ENCODE measurements around the gene PPP1CA. TPM values are rescaled to one million over a fixed set of nuclear protein-coding genes. Genes with fewer than 3 reads are reported as not detected.

PPP1CA gene
- total RNA-seq, 2 experiments from 2014 or later = 261 to 267 TPM

GRCh38 chr11:67365736-67366444, 35.8 kb downstream of the PPP1CA start:
- no peak for DNase-seq
- CTCF ChIA-PET = interaction anchor here (0.8 to 4.1 kb wide), 4 partner anchors 10 to 17 kb away, joined by 3 to 15 read pairs (median 8); no protein-coding TSS in a partner anchor
- Mint-ChIP-seq H3K9me3 (no peaks in the 10 kb centered on the region), H3K36me3 (no peaks in the 10 kb centered on the region), H3K27ac (no peak overlapping the region), H3K4me3 (no peak overlapping the region), H3K4me1 (ENCODE audit: low read depth) (peaks cover 51% of the 10 kb centered on the region), H3K27me3 (no peaks in the 10 kb centered on the region)
- POLR2A ChIA-PET = no interaction called here
- intact Hi-C loops (cut with micrococcal nuclease) = no loop called here

GRCh38 chr11:67364783-67365722, 36.6 kb downstream of the PPP1CA start:
- ChIA-PET POLR2A (interaction anchor here (0.7 kb wide), 1 partner anchor 11 kb away, joined by 3 read pairs; no protein-coding TSS in a partner anchor), CTCF (interaction anchor here (0.8 to 4.1 kb wide), 4 partner anchors 9 to 18 kb away, joined by 3 to 15 read pairs (median 8); no protein-coding TSS in a partner anchor)
- intact Hi-C loops (cut with micrococcal nuclease) = no loop called here
- no peak for DNase-seq
- no peak overlapping the region for H3K27ac Mint-ChIP-seq
- H3K27me3 Mint-ChIP-seq = no peaks in the 10 kb centered on the region
- H3K4me3 Mint-ChIP-seq = no peak overlapping the region
- H3K9me3 Mint-ChIP-seq = no peaks in the 10 kb centered on the region
- H3K36me3 Mint-ChIP-seq = no peaks in the 10 kb centered on the region
- H3K4me1 Mint-ChIP-seq (ENCODE audit: low read depth) = peaks cover 45% of the 10 kb centered on the region

DNA sequence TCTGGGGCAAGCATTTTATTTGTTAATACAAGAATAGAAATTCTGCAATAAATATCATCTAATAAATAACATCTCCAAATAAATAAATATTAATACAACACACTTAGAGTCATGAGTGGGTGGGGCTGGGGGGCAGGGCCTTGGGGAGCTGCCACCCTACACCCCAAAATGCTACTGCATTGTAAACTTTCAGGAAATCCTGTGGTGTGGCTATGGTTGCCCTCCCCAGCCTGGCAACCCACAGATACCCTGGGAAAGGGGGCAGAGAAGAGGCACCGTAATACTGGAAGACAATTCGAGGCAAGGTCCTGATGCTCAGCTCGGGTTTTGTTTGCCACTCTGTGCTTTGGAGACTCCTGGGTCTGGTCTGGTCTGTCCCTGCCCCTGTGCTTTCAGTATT, 37.5 kb downstream of the PPP1CA start:
- H3K4me3 Mint-ChIP-seq = no peak overlapping the region
- H3K9me3 Mint-ChIP-seq = no peaks in the 10 kb centered on the region
- H3K36me3 Mint-ChIP-seq = no peaks in the 10 kb centered on the region
- POLR2A ChIA-PET = no interaction called here
- H3K27me3 Mint-ChIP-seq = no peaks in the 10 kb centered on the region
- H3K27ac Mint-ChIP-seq = no peak overlapping the region
- no peak for DNase-seq
- intact Hi-C loops (cut with micrococcal nuclease) = no loop called here
- H3K4me1 Mint-ChIP-seq (ENCODE audit: low read depth) = peaks cover 37% of the 10 kb centered on the region
- CTCF ChIA-PET = interaction anchor here (1.0 to 16.1 kb wide), 5 partner anchors 8 to 100 kb away, joined by 3 to 995 read pairs (median 15); partner anchors contain the start of gene CLCF1

DNA sequence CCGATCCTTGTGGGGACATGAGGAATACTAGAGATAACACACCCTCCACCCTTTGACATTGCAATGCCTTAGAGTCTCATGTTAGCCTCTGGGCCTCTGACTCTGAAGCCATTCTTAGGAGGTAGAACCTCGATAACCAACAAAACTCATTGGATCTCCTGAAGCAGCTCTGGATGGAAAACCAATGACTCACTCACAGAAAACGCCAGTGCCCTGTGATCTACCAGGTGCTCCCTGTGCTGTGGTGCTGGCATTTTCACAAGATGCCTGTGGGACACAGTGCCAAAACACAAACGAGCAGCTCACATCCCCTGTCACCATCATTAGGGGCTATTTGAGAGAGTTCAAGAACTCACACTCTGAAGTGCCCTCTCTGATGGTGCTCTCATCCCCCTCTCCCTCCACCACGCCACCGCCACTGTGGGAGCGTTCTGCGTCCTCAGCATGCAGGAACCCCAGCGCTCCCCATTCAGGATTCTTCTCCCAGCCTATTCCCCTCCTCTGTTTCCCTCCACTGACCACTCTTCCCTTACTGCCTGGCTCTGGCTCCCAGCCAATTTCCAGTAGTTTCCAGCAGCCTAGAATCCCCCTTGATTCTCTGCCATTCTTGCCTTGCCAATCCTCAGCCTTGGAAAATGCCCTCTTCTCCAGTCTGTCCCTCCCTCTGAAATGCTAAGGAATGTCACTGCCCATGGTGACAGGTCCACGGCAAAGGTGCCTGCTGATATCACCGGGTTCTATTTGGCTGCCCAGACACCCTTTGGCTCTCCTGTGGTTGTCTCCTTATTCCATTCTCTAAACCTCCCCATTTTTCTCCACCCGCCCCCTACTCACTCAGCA, 43.6 kb downstream of the PPP1CA start:
- no peak for DNase-seq
- no peak overlapping the region for H3K27ac Mint-ChIP-seq
- ChIA-PET CTCF (interaction anchor here (0.6 to 16.1 kb wide), 7 partner anchors 13 to 225 kb away, joined by 3 to 995 read pairs (median 3); partner anchors contain the start of genes CLCF1, GSTP1 and RPS6KB2), POLR2A (interaction anchor here (3.5 kb wide), 1 partner anchor 24 kb away, joined by 12 read pairs; no protein-coding TSS in a partner anchor)
- H3K4me3 Mint-ChIP-seq = no peak overlapping the region
- H3K9me3 Mint-ChIP-seq = no peaks in the 10 kb centered on the region
- H3K27me3 Mint-ChIP-seq = no peaks in the 10 kb centered on the region
- no peaks in the 10 kb centered on the region for H3K36me3 Mint-ChIP-seq
- intact Hi-C loops (cut with micrococcal nuclease) = loop anchor here (1.0 to 10.0 kb wide), 3 partner anchors 15 to 403 kb away; partner anchors contain the start of genes CLCF1 and PC
- H3K4me1 Mint-ChIP-seq (ENCODE audit: low read depth) = peaks cover 28% of the 10 kb centered on the region

DNA sequence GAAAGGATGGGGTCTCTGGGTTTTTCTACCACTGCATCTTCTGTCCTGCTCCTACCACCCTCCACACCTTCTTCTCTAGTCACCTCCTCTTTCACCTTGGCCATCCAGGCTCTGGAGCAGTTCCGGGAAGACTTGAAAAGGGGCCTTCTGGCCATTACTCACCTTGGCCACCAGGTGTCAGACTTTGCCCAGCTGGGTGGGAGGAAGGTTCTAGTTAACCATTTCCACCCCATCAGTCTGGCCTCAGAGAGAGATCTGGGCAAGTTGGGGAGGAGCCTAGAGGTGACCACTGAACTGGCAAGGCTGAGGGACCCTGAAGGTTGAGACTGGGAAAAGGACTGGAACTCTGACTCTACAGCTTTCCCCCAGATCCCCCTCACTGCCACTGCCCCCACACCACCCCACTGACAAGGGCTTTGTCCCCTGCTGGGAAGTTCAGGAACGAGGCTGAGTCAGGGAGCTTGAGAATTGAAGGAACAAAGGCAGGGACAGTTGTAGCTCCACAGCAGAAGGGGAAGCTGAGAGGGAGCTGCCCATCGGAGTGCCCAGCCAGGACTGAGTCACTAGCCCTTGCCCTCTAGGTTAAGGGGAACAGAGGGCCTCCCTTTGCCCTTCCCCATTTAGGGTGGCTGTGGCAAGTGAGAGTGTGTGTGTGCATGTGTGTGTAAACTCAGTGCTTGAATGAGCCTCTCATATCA, 44.6 kb downstream of the PPP1CA start:
- peaks cover 30% of the 10 kb centered on the region for H3K4me1 Mint-ChIP-seq (ENCODE audit: low read depth)
- CTCF ChIA-PET = interaction anchor here (0.7 to 16.1 kb wide), 22 partner anchors 8 to 642 kb away, joined by 3 to 995 read pairs (median 4); partner anchors contain the start of genes CLCF1, GSTP1, PITPNM1 and PPP1CA
- H3K36me3 Mint-ChIP-seq = no peaks in the 10 kb centered on the region
- peak overlapping the region; percentile 75 for H3K27ac Mint-ChIP-seq
- intact Hi-C loops (cut with micrococcal nuclease) = loop anchor here (1.0 to 10.0 kb wide), 3 partner anchors 16 to 402 kb away; partner anchors contain the start of genes CLCF1 and PC
- no peaks in the 10 kb centered on the region for H3K27me3 Mint-ChIP-seq
- peak overlapping the region; percentile 37 for H3K4me3 Mint-ChIP-seq
- H3K9me3 Mint-ChIP-seq = no peaks in the 10 kb centered on the region
- POLR2A ChIA-PET = interaction anchor here (1.0 to 3.5 kb wide), 3 partner anchors 15 to 83 kb away, joined by 3 to 12 read pairs (median 4); no protein-coding TSS in a partner anchor
- peak; percentile 80 for DNase-seq

DNA sequence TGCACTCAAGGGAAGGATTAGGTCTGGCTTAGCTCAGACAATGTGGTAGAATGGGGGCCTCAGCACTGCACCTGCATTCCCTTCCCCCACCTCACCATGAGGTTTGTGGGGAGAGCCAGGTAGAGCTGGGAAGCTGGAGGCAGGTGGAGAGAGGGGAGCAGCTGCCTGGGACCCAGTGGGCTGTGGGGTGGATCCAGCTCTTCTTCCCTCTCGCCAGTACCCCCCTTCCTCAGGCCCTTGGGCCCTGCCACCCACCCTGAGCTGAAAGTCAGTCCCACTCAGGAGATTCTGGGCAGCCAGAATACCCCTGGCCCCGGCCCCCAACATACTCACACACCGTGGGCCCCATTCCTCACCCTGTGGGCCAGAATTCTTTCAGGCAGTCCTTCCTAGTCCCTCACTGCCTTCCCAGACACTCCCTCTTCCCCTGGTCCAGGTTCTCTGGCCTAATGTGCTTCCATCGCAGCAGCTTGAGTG, 45.2 kb downstream of the PPP1CA start:
- H3K27ac Mint-ChIP-seq = peak overlapping the region; percentile 75
- DNase-seq = no peak
- peaks cover 34% of the 10 kb centered on the region for H3K4me1 Mint-ChIP-seq (ENCODE audit: low read depth)
- no peaks in the 10 kb centered on the region for H3K27me3 Mint-ChIP-seq
- H3K9me3 Mint-ChIP-seq = no peaks in the 10 kb centered on the region
- no peaks in the 10 kb centered on the region for H3K36me3 Mint-ChIP-seq
- peak overlapping the region; percentile 37 for H3K4me3 Mint-ChIP-seq
- CTCF ChIA-PET = interaction anchor here (0.6 to 16.1 kb wide), 20 partner anchors 9 to 642 kb away, joined by 3 to 995 read pairs (median 4); partner anchors contain the start of genes CDK2AP2, CLCF1, PITPNM1 and PPP1CA
- intact Hi-C loops (cut with micrococcal nuclease) = loop anchor here (2.0 to 10.0 kb wide), 2 partner anchors 16 to 402 kb away; partner anchors contain the start of genes CLCF1 and PC
- POLR2A ChIA-PET = interaction anchor here (1.0 to 3.5 kb wide), 3 partner anchors 14 to 83 kb away, joined by 3 to 12 read pairs (median 4); no protein-coding TSS in a partner anchor

- CTCF ChIA-PET = interaction anchor here (0.6 to 16.1 kb wide), 13 partner anchors 10 to 643 kb away, joined by 3 to 995 read pairs (median 3); partner anchors contain the start of genes CDK2AP2, CLCF1, PPP1CA and RAD9A
- H3K4me1 Mint-ChIP-seq (ENCODE audit: low read depth) = peaks cover 39% of the 10 kb centered on the region
- H3K27ac Mint-ChIP-seq = peak overlapping the region; percentile 67
- no peaks in the 10 kb centered on the region for H3K27me3 Mint-ChIP-seq
- H3K4me3 Mint-ChIP-seq = no peak overlapping the region
- intact Hi-C loops (cut with micrococcal nuclease) = loop anchor here (2.0 to 10.0 kb wide), 2 partner anchors 17 to 401 kb away; partner anchors contain the start of genes CLCF1 and PC
- no peak for DNase-seq
- no peaks in the 10 kb centered on the region for H3K36me3 Mint-ChIP-seq
- POLR2A ChIA-PET = interaction anchor here (1.2 to 3.5 kb wide), 2 partner anchors 26 to 84 kb away, joined by 4 to 12 read pairs; no protein-coding TSS in a partner anchor
- no peaks in the 10 kb centered on the region for H3K9me3 Mint-ChIP-seq
These were observed 45.8 kb downstream of the PPP1CA start for GRCh38 chr11:67355794-67356386.

DNA sequence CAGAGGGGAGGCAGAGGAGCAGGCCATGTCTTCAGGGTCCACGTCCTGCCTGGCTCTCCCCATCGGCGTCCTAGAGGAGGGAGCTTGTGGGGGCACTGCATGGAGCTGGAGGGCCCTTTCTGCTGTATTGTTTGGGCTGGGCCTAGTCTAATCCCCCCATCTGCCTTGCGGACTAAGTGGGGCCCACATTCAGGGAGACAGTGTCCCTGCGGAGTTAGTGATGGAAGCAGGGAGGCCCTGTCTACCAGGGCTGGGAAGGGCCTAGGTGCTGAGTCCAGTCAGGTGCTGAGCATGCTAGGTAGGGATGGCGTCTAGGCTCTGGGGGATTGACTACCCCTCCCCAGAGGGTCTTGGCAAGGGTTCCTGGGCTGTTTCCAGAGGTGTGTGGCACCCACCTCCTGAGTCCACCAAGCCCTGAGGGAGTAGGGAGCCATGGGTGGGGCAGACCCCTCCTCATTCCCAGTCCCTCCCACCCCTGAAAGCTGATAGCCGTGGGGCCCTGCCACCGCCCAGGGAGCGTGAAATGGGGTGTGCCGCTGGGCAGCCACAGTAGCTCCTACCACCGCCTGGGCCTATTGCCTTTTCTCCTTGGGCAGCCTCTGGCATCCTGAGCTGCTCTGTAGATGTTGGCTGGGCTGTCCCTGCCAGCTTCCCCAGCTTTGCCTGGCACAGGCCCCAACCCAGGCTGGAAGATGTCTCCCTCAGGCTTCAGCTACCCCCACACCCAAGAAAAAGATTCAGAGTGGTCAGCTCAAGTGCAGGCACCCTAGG, 46.5 kb downstream of the PPP1CA start:
- intact Hi-C loops (cut with micrococcal nuclease) = loop anchor here (10.0 kb wide), 1 partner anchor 400 kb away; the partner anchor contains the start of gene PC
- Mint-ChIP-seq H3K9me3 (no peaks in the 10 kb centered on the region), H3K27ac (peak overlapping the region; percentile 96), H3K36me3 (no peaks in the 10 kb centered on the region), H3K4me1 (ENCODE audit: low read depth) (peaks cover 40% of the 10 kb centered on the region), H3K27me3 (no peaks in the 10 kb centered on the region), H3K4me3 (no peak overlapping the region)
- ChIA-PET CTCF (interaction anchor here (1.2 to 16.1 kb wide), 5 partner anchors 10 to 152 kb away, joined by 3 to 995 read pairs (median 11); partner anchors contain the start of genes CDK2AP2 and CLCF1), POLR2A (interaction anchor here (3.5 kb wide), 1 partner anchor 27 kb away, joined by 12 read pairs; no protein-coding TSS in a partner anchor)
- DNase-seq = no peak

Data from activated CD4-positive, alpha-beta memory T cell treated with anti-CD3 and anti-CD28 coated beads for 36 hours (primary cell).